Erythroblast (primary cell): Measurements from ENCODE around the gene FAM3A.

Source experiments
- GATA1 ChIP-seq: IDR thresholded peaks from 2 replicates; pipeline ENCODE4 v1.6.1; 2011; ENCODE audit warnings: low read depth, mild to moderate bottlenecking, control low read depth, low read length, moderate library complexity
- POLR2A ChIP-seq: IDR thresholded peaks from 2 replicates; pipeline ENCODE4 v1.6.1; 2011; ENCODE audit warnings: mild to moderate bottlenecking, low read length

DNA sequence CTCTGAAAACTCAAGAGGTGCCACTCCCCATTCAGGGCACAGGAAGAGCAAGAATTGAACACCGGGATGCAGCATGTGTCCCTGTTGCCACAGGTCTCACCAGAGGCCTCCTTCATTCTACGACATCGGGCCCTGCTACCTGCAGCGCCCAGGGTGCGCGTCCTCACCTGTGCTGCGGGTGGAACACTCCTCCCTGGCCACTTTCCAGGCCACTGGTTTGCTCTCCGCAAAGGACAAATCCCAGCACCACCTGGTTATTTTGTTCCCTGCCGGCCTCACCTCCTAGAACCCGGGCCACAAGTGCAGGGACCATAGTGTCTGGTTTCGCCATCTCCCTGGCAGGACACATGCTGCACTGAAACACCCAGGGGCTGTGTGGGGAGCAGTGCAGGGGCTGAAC is 14.3 kb upstream of the FAM3A start:
- no peak for TF ChIP-seq POLR2A
- TF ChIP-seq GATA1: no peak
